Natural killer cell (primary cell): ENCODE measurements around the gene BCLAF3. TPM values are rescaled to one million over a fixed set of nuclear protein-coding genes. Genes with fewer than 3 reads are reported as not detected.

Source experiments
- ATAC-seq, 3 donors: fragments of 150-1000 bp in 2 of 3; fragments of 200-7000 bp in 1 of 3; cut with Tn5 transposase; 1 replicate in 1 of 3; 2 replicates in 2 of 3; pipeline ENCODE4 v1.10.0; 2021; ENCODE audit warnings: mild to moderate bottlenecking in 2 of 3, moderate library complexity in 2 of 3
- DNase-seq, 2 donors: peaks; one replicate each; pipeline versions ENCODE4 v3.0.0 to v3.0.0-alpha.2; 2013 to 2021; ENCODE audit warnings: mixed read lengths in 1 of 2
- H3K27ac ChIP-seq: one replicate; pipeline ENCODE4 v1.5.1; 2013; ENCODE audit warnings: mild to moderate bottlenecking, low read length
- H3K27me3 ChIP-seq: one replicate; pipeline ENCODE4 v1.6.1; 2013; ENCODE audit warnings: low read length; ENCODE audit not compliant: control insufficient read depth, insufficient read depth
- H3K36me3 ChIP-seq: one replicate; pipeline ENCODE4 v1.6.1; 2013; ENCODE audit warnings: low read length; ENCODE audit not compliant: control insufficient read depth, insufficient read depth
- H3K4me1 ChIP-seq: one replicate; pipeline ENCODE4 v1.6.1; 2013; ENCODE audit warnings: low read length; ENCODE audit not compliant: control insufficient read depth, insufficient read depth
- H3K4me3 ChIP-seq: one replicate; pipeline ENCODE4 v1.5.1; 2013; ENCODE audit warnings: low read length
- H3K9me3 ChIP-seq: one replicate; pipeline ENCODE4 v1.6.1; 2013; ENCODE audit warnings: low read length; ENCODE audit not compliant: control insufficient read depth, insufficient read depth
- H3K27ac Mint-ChIP-seq, 2 donors: one replicate each; pipeline ENCODE4 v1.8.0; 2022; ENCODE audit warnings: mild to moderate bottlenecking in 2 of 2, mixed read lengths in 2 of 2, moderate library complexity in 1 of 2
- H3K27me3 Mint-ChIP-seq, 2 donors: one replicate each; pipeline ENCODE4 v1.8.0; 2022; ENCODE audit warnings: low read depth in 2 of 2, mixed read lengths in 2 of 2
- H3K36me3 Mint-ChIP-seq: one replicate; pipeline ENCODE4 v1.8.0; 2022; ENCODE audit warnings: mixed read lengths
- H3K4me1 Mint-ChIP-seq, 2 donors: one replicate each; pipeline ENCODE4 v1.8.0; 2022; ENCODE audit warnings: mixed read lengths in 2 of 2
- H3K4me3 Mint-ChIP-seq: one replicate; pipeline ENCODE4 v1.8.0; 2022; ENCODE audit warnings: mild to moderate bottlenecking, moderate library complexity, mixed read lengths
- H3K9me3 Mint-ChIP-seq, 2 donors: one replicate each; pipeline ENCODE4 v1.8.0; 2022; ENCODE audit warnings: mixed read lengths in 2 of 2
- WGBS: methylation state at CpG from one replicate; pipeline ENCODE4 v1.1.7; 2013; ENCODE audit warnings: missing lambda C conversion rate; ENCODE audit not compliant: insufficient coverage; 5-methylcytosine and 5-hydroxymethylcytosine counted together
- intact Hi-C: fragments of 100-400 bp; cut with micrococcal nuclease; formaldehyde crosslinking; loops from one replicate; pipeline ENCODE4 v1.14.2; 2022
- total RNA-seq, 4 donors: library from RNA; stranded (reverse); fragments of 120-200 nt in 1 of 4; gene quantifications; one replicate each; pipeline versions ENCODE4 v1.2.3 to v1.2.4, GENCODE V29; 2013 to 2022
- TF ChIP-seq, protein P1 (sequence below): fragments of 200-600 bp; IDR thresholded peaks from one replicate; pipeline ENCODE4 v1.8.0; 2022; ENCODE audit warnings: antibody characterized with exemption

Gene BCLAF3
- total RNA-seq, 3 donors from 2014 or later (not counting 1 experiment from before 2014, with no cell fraction given): 16.5 to 20.8 (median 20.1) TPM

- Mint-ChIP-seq H3K4me3 (no peak overlapping the region), H3K4me1 (no peaks in the 10 kb centered on the region), H3K9me3 (no peaks in the 10 kb centered on the region), H3K27me3 (no peaks in the 10 kb centered on the region), H3K36me3 (no peaks in the 10 kb centered on the region), H3K27ac (no peak overlapping the region)
- TF ChIP-seq, protein P1, sequence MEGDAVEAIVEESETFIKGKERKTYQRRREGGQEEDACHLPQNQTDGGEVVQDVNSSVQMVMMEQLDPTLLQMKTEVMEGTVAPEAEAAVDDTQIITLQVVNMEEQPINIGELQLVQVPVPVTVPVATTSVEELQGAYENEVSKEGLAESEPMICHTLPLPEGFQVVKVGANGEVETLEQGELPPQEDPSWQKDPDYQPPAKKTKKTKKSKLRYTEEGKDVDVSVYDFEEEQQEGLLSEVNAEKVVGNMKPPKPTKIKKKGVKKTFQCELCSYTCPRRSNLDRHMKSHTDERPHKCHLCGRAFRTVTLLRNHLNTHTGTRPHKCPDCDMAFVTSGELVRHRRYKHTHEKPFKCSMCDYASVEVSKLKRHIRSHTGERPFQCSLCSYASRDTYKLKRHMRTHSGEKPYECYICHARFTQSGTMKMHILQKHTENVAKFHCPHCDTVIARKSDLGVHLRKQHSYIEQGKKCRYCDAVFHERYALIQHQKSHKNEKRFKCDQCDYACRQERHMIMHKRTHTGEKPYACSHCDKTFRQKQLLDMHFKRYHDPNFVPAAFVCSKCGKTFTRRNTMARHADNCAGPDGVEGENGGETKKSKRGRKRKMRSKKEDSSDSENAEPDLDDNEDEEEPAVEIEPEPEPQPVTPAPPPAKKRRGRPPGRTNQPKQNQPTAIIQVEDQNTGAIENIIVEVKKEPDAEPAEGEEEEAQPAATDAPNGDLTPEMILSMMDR: no peak
- intact Hi-C loops: no loop called here
- Histone ChIP-seq H3K9me3 (no peaks in the 10 kb centered on the region), H3K27me3 (no peaks in the 10 kb centered on the region), H3K27ac (no peak overlapping the region), H3K36me3 (no peaks in the 10 kb centered on the region), H3K4me1 (no peaks in the 10 kb centered on the region), H3K4me3 (no peak overlapping the region)
- 86% methylated on average over 3 of the region's 4 CpGs for WGBS
- DNase-seq: no peak
- no peak for ATAC-seq
These were observed 10.7 kb upstream of the BCLAF3 start for GRCh38 chrX:20001588-20001987.

DNA sequence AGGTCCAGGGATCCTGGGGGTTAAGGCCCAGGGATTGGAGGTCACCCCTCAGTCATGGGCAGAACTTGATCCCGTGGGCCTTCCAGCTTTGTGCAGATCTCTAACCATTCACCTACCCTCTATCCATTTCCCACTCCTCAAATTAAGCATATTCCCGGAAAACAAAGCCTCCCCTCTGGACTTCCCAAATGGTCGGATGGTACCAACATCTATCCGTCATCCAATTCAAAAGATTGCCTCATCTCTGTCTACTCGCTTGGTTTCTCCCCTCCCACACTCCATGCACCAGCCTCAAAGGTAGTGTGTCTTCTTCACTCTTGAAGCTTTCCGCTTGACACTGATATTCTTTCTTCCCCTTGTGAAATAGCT is 473 bp upstream of the BCLAF3 start:
- H3K9me3 Mint-ChIP-seq: no peaks in the 10 kb centered on the region
- intact Hi-C loops: loop anchor here (1.0 to 5.0 kb wide), 2 partner anchors 87 to 394 kb away; no protein-coding TSS in a partner anchor

DNA sequence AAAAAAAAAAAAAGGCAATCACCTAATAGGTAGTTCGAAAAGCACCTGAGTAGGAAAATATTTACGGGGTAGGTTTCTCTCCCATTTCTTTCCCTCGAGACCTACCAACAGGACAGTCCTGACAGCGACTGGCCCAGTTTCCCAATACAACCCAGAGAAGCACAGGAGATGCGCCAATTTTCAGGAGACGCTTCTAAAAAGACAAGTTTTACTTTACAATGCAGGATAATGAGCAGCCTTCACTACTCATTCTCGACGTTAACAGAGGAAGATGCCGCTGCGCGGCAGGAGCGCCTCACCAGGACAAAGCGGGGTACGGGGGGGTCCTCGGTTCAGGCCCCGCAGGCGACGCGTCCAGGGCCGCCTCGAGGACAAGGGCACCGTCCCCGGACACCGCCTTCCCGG is 708 bp downstream of the BCLAF3 start:
- DNase-seq: peak in 1 of 2 donors; percentile 46
- peaks cover 15 to 19% of the 10 kb centered on the region in 2 donors for H3K4me1 Mint-ChIP-seq
- H3K27ac ChIP-seq: peak overlapping the region; percentile 72

More for the DNA sequence above, 473 bp upstream of the BCLAF3 start:
- Histone ChIP-seq H3K9me3 (no peaks in the 10 kb centered on the region), H3K4me3 (peak overlapping the region; percentile 35), H3K4me1 (peaks cover 6% of the 10 kb centered on the region), H3K36me3 (no peaks in the 10 kb centered on the region), H3K27me3 (no peaks in the 10 kb centered on the region), H3K27ac (peak overlapping the region; percentile 86)
- peak overlapping the region; percentile 74 to 91 for H3K27ac Mint-ChIP-seq
- WGBS: 54% methylated on average over 6 of the region's 6 CpGs
- H3K4me3 Mint-ChIP-seq: peak overlapping the region; percentile 76
- no peaks in the 10 kb centered on the region for H3K36me3 Mint-ChIP-seq
- DNase-seq (peak in 1 of 2 donors; percentile 46), ATAC-seq (no peak)
- peaks cover 15 to 17% of the 10 kb centered on the region in 2 donors for H3K4me1 Mint-ChIP-seq
- no peaks in the 10 kb centered on the region for H3K27me3 Mint-ChIP-seq
- TF ChIP-seq, protein P1: peak; percentile 19

More for the DNA sequence above, 708 bp downstream of the BCLAF3 start:
- Mint-ChIP-seq H3K36me3 (no peaks in the 10 kb centered on the region), H3K27ac (peak overlapping the region; percentile 81 to 91), H3K27me3 (no peaks in the 10 kb centered on the region), H3K4me3 (peak overlapping the region; percentile 88), H3K9me3 (no peaks in the 10 kb centered on the region)
- Histone ChIP-seq H3K27me3 (no peaks in the 10 kb centered on the region), H3K36me3 (no peaks in the 10 kb centered on the region), H3K4me3 (peak overlapping the region; percentile 67), H3K4me1 (peaks cover 6% of the 10 kb centered on the region), H3K9me3 (no peaks in the 10 kb centered on the region)
- TF ChIP-seq, protein P1: no peak
- ATAC-seq: peak; percentile 6 to 21 (median 9)
- WGBS: under 1% methylated on average over 23 of the region's 25 CpGs
- intact Hi-C loops: loop anchor here (5.0 kb wide), 1 partner anchor 393 kb away; no protein-coding TSS in a partner anchor
